ENCODE measurements around the gene DHDDS.

DHDDS gene

DNA sequence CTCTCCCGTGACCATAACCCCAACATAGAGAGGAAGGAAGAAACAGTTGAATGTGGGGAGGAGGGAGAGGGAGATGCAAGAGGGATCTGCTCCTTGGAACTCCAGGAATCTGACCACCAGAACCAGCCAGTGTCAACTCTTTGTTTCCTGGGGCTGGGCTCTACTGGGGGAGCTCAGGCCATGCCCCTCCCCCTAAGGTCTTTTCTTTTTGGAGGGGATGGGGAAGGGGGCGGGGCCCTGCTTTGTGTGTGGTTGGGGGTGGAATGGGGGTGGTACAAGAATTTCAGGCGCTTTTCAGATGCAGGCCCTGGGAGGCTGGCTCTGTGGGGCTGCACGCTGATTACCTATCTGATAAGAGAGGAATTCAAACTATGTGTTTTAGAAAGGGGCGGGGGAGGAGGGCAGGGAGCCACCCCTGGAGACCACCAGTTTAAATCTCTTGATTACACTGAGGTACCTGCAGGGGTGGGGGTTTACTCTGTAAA, 13.2 kb upstream of the DHDDS start:
- no peak for FAIRE-seq

DNA sequence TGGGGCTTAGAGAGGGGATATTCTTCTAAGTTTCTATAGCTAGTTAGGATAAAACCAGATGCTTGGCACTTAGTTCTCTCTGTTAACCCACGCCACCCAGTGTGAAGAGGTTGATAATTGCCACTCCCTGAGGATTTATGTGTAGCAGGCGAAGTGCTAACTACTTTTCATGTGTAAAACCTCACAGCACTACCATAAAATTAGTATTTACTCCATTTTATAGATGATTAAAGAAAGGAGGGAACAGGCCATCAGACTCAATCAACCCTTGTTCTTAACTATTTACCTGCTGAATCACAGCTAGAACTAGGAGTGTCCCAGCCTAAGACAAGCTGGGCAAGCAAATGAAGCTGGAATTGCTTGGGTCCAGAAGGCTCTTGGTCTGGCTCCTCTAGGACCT, 12.6 kb upstream of the DHDDS start:
- FAIRE-seq: no peak

DNA sequence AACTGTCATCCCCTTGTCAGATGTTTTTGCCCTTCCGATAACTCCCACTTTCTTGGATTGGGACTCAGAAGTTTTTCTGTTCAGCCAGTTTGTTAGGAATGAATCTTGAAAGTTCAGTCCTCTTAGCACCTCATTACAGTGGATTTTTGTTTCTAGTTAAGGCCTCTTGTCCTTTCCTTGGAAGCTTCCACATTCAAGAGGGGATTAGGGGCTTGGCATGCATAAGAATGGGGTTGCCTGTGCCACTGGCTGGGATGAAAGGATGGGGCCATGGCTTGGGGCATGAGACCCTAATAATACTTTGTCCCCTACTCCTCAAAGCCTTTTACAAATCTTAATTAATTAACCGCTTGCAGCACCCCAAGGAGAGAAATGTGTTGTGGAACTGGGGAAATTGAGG, 2.4 kb upstream of the DHDDS start:
- no peak for FAIRE-seq

DNA sequence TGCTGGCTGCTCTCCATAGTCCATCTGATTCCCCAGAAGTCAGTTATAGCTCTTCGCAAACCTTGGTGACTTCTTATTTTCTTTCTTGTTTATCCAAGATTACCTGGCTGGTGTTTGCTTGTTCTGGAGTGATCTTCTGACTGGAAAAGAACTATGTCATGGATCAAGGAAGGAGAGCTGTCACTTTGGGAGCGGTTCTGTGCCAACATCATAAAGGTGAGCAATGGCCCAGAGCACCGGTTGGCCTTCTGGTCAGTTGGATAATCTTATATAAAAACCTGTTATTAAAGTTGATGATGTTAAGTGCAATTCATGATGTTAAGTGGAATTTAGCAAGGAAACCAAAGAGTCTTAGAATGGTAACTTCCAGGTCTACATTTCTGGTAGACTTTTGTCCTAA, 672 bp downstream of the DHDDS start:
- FAIRE-seq: no peak

DNA sequence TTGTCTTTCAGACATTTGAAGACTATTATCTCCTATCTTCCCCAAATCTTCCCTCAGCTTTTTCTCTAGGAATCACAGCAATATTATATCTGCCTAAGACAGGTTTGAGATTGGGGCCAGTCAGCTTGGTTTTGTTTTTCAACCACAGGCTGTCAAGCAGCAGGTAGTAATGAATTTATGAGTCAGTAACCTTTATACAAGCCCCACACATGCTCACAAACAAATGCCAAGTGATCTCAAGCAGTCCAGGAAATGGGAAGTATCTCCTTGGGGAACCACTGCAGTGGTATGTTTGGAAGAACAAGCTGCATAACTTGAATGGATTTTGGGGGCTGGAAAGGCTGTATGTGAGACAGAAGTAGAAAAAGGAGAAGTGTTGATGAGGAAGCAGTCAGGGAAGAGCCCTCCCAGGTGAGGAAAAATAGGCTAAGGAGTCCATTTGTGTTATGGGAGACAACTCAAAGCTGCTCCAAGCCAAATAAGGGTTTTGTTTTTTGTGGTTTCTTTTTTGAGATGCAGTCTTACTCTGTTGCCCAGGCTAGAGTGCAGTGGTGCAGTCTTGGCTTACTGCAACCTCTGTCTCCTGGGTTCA, 2.1 kb downstream of the DHDDS start:
- FAIRE-seq: no peak

DNA sequence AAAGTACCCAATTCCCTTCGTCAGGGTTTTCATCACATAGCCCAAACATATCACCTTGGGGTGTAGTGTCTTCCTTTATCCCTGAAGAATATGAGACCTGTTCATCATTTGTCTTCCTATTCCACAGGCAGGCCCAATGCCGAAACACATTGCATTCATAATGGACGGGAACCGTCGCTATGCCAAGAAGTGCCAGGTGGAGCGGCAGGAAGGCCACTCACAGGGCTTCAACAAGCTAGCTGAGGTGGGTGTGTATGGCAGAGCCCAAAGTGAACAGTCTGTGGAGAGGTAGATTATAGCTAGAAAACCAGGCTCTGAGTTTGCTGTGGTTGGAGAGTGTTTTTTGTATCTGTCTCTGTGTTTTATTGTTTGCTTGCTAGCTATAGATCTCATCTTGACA, 5.9 kb downstream of the DHDDS start:
- no peak for FAIRE-seq

DNA sequence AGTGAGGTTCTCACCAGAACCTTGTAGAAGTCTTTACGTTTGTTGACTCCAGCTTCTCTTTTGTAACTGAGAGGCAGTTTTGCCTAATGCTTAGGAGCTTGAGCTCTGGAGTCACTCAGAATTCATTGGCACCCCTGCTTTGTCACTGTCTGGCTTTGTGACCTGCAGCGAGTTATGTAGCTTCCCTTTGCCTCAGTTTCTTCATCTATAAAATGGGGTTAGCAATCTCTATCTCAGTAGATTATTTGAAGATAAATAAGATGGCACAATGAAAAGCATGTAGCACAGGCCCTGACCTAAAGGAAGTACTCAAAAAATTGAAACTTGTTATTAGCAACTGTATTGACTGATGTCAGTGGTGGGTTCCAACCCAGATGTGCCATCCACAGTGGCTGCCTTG, 8.1 kb downstream of the DHDDS start:
- FAIRE-seq: no peak

DNA sequence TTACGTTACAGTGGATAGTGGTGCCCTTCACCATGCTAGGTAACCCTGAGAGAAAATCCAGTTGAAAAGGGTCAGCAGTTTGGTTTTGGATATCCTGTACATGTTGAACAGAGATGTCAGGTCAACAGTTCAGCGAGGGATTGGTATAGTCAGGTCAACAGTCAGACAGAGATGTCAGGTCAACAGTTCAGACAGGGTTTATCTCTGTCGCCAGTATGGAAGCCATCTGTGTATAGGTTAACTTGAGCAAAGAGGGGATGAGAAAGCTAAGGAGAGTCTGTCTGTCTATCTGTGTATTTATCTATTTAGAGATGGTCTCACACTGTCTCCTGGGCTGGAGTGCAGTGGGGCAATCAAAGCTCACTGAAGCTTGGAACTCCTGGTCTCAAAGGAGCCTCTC, 17.7 kb downstream of the DHDDS start:
- no peak for FAIRE-seq

DNA sequence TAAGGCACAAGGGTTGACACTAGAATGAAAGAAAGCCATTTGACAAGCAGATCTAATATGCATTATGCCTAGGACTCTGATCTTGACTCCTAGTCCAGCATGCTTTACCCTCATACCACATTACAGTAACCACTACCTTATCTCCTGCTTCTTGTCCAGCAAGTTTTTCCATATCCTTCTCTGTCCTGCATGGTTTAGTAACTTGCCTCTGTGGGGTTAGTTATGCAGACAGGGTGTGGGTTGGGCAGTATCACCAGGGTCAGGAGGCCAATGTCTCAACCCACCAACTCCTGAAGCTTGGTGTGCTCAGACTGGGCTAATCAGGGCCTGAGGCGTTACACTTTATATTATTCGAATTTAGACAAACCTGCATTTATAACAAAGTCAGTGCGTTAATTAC, 18.8 kb downstream of the DHDDS start:
- no peak for FAIRE-seq

DNA sequence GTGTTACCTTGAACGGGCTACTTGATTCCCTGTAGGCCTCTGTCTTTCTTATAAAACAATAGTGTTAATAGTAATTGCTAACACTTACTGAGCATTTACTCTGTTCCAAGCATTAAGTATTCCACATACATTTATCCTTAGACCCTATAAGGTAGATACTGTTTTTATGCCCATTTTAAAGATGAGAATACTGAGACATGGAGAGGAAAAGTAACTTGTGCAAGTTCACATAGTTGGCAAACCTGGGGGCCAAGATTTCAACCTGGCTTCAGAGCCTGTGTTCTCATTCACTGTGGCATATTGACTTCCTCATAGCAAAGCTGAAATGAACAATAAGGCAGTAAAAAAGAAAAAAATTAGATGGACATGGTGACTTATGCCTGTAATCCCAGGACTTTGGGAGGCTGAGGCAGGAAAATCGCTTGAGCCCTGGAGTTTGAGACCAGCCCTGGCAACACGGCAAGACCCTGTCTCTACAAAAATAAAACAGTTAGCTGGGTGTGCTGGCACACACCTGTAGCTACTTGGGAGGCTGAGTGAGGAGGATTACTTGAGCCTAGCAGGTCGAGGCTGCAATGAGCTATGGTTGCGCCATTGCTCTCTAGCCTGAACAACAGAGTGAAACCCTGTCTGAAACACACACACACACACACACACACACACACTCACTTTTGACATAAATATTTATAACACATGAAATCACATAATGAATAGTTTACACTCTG, 20.5 kb downstream of the DHDDS start:
- FAIRE-seq: no peak

DNA sequence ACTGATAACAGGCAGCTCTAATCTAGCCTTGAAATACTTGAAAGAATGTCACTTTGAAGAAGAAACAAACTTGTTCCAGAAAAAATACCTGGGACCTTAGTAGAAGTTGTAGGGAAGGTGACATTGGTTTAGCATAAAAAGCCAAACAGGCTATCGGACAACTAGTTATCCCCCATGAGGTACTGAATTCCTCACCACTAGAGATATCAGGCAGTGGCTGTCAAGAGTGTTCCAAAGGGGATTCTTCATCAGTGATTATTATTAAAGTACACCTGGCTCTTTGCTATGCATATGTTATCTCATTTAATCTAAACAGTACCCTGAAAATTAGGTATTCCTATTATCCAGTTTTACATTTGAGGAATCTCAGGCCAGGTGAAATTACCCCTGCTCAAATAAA, 27.0 kb downstream of the DHDDS start:
- no peak for FAIRE-seq

DNA sequence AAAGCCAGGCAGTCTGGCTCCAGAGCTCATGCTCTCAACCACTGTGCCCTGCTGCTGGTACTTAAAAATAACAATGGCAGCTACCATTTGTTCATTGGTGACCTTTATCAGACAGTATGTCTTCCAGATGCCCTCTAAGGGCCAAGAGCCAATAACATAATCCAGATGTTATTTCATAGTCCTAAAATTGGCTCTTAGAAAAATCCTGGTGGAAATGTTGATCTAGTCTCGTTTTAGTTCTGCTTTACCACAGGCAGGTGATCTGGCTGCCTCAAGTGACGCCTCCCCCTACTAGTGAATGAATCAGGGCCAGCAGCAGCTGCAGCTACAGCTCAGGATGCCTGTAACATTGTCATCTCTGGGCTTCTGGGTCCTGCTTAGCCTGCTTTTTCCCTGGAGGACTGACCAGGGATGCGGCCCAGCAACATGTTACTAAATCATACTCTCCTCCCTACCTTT, 27.5 kb downstream of the DHDDS start:
- FAIRE-seq: no peak

DNA sequence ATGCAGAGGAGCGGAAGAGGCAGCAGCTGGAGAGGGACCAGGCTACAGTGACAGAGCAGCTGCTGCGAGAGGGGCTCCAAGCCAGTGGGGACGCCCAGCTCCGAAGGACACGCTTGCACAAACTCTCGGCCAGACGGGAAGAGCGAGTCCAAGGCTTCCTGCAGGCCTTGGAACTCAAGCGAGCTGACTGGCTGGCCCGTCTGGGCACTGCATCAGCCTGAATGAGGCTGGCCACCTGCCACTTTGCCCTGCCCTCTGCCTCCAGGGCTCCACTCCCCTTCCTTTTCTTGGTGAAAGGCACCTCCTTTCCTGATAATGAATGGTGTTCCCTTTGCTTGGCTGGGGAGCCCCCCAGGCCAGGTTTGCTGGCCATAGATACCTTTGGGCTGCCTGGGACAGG, 36.8 kb downstream of the DHDDS start:
- no peak for FAIRE-seq

DNA sequence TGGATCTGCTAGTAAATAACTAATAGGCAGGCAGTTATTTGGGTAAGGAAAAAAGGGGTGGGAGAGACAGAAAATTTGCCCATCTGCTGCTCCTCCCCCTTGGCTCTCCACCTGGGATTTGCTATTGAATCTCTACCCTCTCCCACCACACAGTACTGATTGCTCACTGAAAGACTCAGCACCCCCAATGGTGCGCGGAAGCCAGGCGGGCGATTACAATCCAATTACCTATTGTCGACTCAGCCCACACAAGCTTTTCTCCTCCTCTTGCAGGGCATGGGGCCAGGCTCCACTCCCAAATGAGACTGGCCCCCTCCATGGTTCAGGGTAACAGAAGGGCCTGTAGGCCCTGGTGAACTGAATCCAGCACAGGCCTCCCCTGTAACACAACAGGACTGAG, 37.4 kb downstream of the DHDDS start:
- FAIRE-seq: no peak

DNA sequence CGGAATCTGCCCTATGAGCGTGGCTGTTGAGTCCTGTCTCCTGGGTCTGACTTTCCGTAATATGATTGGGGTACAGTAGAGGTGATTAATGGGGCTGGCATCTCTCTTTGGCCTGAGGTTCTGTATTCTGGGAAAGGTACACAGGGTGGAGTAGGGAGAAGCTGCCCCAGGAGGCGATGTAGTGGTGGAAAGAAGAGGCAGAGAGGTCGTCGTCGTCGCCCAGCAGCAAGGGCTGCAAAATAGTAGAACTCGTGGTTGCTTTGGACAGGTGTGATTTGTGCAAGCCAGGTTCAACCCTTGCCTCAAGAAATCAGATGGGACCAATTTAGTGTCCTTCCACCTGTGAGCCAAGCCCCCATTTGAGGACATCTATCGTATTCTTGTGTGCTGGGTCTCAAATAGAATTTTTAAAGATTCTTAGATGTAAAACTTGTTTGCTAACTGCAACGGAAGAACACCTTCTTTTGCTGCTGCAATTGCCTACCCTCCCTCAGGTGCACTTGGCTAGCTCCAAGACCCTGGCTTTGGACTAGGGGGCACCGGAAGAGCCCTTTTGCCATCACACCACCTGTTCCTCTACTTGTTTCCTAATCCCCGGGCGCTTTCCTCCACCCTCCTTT, 38.9 kb downstream of the DHDDS start:
- FAIRE-seq: no peak

DNA sequence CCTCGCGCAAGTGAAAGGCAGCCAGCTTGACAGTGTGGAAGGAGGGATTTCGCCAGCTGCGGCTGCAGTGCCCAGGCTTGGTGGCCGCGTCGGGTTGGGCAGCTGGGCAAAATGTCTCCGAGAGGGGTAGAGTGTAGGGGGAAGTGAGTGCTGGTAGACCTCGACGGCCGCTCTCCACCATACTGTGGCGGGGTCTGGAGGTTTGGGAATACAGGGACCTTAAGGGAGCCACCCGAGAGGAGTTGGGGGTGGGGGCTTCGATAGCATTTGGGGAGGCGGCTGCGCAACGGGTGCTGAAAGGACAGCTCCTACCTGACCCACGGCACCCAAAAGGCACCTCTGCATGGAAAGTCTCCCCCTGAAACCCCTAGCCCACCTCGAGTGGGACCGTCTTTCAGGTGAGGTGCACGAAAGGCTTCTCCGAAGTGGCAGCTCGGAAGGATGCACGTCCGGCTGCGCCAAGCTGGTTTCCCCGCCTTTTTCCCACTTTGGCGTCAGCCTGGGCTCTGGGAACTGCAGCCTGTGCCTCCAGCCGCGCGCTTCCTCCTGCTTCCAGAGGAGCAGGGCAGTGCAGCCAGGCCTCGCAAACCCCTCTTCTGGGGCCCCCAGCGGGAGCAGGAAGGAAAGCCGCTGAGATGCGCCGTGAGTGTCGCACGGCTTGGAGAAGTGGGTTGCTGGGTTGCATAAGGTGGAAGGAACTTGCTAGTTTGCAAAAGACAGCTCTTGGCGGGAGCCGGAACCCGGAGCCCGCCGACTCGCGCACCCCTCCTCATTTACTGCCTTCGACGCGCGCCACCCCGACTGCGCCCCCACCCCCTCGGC, 39.6 kb downstream of the DHDDS start:
- FAIRE-seq: no peak

DNA sequence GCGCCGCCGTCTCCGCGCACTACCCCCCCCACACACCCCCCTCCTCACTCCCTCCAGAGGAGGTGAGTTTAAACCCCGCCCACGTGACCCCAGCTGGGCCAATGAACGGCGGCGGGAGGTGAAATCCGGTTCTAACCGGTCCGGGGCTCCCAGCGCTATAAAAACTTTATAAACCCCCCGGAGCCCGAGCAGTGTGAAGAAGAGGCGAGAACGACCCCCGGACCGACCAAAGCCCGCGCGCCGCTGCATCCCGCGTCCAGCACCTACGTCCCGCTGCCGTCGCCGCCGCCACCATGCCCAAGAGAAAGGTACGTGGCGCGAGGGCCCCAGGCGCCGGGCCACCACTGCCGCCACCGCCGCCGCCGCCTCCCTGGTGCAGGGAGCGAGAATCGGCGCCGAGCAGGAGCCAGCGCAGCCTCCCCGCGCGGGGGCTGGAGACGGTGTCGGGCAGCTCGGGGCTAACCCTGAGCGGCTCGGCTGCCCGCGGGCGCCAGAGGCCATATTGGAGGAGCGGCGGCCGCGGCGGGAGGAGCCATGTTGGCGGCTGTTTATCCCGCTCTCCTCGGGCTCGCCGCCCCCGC, 40.3 kb downstream of the DHDDS start, which contains the start of gene HMGN2:
Gene HMGN2 (plus strand): TSS at position 121 of the 581 bp plus-strand sequence. CDS start 173 bp downstream, at position 294.
- no peak for FAIRE-seq

DNA sequence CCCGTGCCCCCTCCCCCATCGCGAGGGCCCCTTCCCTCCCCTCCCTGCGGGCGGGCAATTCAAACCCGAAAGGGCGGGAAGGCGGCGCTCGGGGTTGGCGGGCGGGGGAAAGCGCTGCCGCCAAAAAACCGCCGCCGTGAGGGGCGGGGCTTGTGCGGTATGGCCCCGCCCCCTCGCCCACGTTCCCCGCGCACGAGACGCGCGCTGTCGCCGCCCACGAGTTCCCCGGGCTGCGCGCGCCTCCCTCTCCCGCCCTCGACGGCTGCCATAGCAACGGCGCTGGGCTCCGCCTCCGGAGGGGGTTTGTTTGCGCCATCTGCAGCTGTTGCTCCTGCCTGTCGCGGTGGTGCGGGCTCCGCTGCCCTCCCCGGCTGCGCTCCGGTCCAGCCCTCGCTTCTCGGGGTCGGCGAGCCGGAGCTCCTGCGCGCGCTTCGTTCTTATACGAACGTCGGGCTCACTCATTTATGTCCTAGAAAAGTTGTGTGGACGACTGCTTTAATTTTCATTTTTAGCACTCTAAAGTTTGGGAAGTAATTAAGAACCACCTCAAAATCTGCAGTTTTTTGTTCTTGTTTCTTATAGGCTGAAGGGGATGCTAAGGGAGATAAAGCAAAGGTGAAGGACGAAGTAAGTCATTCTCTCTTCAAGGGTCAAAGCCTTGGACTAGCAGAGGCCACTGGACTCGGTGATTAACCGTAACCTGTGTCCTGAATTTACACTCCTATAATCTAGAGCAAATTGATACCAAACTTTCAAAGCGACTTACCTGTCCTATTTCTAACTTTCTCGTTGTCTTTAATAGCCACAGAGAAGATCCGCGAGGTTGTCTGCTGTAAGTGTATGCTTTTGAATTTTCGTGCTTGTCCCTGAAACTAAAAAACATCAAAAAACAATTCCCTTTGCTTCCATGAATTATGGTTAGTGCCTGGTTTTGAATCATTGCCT, 41.1 kb downstream of the DHDDS start:
- no peak for FAIRE-seq

DNA sequence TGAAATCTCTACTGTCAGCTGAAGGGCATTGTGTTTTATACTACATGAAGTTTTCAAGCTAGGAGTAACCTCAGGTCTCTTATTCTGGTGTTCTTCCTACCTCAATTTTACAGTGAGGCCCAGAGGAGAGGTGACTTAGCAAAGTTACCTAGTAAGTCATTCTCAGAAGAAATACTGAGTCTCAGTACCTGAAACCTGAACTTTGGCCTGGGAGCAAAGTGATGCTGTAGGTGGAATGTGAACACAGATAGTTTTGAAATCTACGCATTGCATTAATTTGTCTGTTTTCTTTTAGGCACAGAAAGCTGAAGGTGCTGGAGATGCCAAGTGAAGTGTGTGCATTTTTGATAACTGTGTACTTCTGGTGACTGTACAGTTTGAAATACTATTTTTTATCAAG, 42.7 kb downstream of the DHDDS start:
- FAIRE-seq: no peak

DNA sequence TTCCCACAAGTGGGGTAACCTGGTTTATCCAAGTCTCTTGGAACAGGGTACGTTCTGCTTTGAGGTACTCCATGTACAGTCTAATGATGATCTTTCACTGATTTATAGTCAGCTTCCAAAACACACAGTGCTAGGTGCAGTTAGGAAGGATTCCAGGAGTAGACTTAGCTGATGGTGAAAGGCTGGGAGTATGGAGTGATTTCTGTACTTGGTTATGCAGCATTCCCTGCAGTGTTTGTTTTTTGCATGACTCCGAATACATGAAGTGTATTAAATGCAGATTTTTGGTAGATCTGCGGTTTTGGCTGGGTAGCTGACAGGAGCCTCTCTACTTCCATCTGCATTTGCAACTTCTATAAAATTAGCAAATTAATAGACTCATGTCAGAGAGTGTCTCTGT, 43.9 kb downstream of the DHDDS start:
- FAIRE-seq: no peak

DNA sequence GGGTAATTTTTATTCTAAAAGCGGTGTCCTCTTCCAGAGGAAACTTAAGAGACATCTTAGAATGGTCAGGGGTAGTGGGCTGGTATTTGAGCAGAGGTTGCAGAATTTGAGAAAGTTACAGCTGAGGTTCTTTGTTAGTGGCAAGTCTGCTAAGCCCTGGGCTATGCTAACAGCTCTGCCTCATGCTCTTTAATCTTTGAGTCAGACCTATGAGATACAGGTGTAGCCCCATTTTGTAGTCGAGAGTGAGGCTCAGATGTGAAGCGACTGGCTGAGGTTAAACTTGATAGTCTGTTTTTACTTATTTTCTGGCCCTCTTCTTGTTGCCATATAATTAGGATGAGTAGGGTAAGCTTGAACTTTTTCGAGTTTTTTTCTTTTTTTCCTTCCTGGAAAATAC, 44.8 kb downstream of the DHDDS start:
- FAIRE-seq: no peak

Data from colon (tissue), 2 donors.